ENCODE results near the gene SPRYD7.

DNA sequence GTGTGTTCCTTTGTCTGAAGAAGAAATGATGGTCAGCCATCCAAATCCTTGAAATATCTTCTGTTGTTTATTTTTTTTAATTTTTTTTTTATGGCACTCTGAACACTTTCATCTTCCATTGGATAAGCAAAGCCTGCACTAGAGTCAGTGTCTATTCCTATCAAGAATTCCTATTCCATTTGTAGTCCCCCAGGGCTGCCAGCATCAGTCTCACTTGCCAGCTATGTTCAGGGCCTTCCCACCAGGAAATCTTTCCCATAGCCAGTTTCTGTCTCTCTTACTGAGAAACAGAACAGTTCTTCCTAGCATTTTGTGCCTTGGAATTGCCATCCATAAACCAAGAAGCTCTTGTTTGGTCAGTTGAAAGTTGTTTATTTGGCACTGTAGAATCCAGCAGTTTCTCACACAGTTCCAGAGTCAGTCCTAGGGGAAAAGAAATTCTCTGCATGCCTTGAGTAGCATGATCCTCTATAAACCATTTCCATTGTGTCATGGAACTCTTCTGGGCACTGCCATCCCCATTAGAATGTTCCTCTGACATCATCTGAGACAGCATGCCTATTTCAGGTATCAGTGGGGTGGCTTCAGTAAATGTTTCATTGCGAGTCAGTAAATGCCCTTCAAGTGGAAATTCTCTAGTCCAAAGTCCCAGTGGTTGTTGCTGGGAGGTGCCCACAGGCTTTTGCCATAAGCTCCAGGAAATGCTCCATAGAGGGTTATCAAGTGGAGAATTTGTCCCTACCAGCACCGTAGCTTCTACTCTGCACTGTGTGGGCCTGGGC lies 18.7 kb upstream of the SPRYD7 start:
- TF ChIP-seq, protein P1, sequence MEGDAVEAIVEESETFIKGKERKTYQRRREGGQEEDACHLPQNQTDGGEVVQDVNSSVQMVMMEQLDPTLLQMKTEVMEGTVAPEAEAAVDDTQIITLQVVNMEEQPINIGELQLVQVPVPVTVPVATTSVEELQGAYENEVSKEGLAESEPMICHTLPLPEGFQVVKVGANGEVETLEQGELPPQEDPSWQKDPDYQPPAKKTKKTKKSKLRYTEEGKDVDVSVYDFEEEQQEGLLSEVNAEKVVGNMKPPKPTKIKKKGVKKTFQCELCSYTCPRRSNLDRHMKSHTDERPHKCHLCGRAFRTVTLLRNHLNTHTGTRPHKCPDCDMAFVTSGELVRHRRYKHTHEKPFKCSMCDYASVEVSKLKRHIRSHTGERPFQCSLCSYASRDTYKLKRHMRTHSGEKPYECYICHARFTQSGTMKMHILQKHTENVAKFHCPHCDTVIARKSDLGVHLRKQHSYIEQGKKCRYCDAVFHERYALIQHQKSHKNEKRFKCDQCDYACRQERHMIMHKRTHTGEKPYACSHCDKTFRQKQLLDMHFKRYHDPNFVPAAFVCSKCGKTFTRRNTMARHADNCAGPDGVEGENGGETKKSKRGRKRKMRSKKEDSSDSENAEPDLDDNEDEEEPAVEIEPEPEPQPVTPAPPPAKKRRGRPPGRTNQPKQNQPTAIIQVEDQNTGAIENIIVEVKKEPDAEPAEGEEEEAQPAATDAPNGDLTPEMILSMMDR (IDR thresholded peaks at IDR 0.05 in 4 of 5, conservative IDR thresholded peaks at IDR 0.05 in 1 of 5), result no peak
- no peak for TF ChIP-seq POLR2A (IDR thresholded peaks at IDR 0.05)

All from gastrocnemius medialis (tissue), 4 donors.